DND-41 (cell line): ENCODE measurements around the gene GABRR3.

Experiments
- ATAC-seq: fragments of 200-7000 bp; cut with Tn5 transposase; 3 replicates; pipeline ENCODE4 v1.9.1; 2021; ENCODE audit warnings: low read depth; ENCODE audit not compliant: insufficient read depth
- DNase-seq: peaks from one replicate; pipeline ENCODE4 v3.0.0-alpha.2; 2020
- H2AFZ ChIP-seq: 2 replicates; pipeline ENCODE4 v1.6.0; 2012; ENCODE audit warnings: low read depth, low read length
- H3K27ac ChIP-seq: 2 replicates; pipeline ENCODE4 v1.5.1; 2012; ENCODE audit warnings: low read length, inconsistent platforms
- H3K27me3 ChIP-seq: fragments of 200-600 bp; sonication (generic); 2 replicates; pipeline ENCODE4 v1.6.0; 2012; ENCODE audit warnings: low read length, mild to moderate bottlenecking, inconsistent platforms; ENCODE audit not compliant: insufficient read depth, poor library complexity
- H3K36me3 ChIP-seq: 2 replicates; pipeline ENCODE4 v1.5.1; 2012; ENCODE audit warnings: low read length, inconsistent platforms; ENCODE audit not compliant: insufficient read depth
- H3K4me1 ChIP-seq: 2 replicates; pipeline ENCODE4 v1.5.1; 2012; ENCODE audit warnings: mild to moderate bottlenecking, low read length; ENCODE audit not compliant: insufficient read depth
- H3K4me2 ChIP-seq: 2 replicates; pipeline ENCODE4 v1.6.0; 2012; ENCODE audit warnings: mild to moderate bottlenecking, moderate library complexity, low read length, inconsistent platforms; ENCODE audit not compliant: insufficient read depth
- H3K4me3 ChIP-seq, 2 experiments: fragments of 200-600 bp in 1 of 2; shearing (Covaris generic) in 1 of 2; 2 replicates each; pipeline ENCODE4 v1.5.1; 2012 to 2016; ENCODE audit warnings: inconsistent platforms in 2 of 2, low read length in 2 of 2, mild to moderate bottlenecking in 2 of 2, low read depth in 1 of 2, moderate library complexity in 1 of 2
- H3K79me2 ChIP-seq: 2 replicates; pipeline ENCODE4 v1.6.0; 2012; ENCODE audit warnings: low read length, inconsistent platforms; ENCODE audit not compliant: insufficient read depth
- H3K9ac ChIP-seq: 2 replicates; pipeline ENCODE4 v1.6.0; 2012; ENCODE audit warnings: low read depth, mild to moderate bottlenecking, inconsistent platforms, low read length, moderate library complexity
- H3K9me3 ChIP-seq: 2 replicates; pipeline ENCODE4 v1.5.1; 2012; ENCODE audit warnings: low read length, moderate library complexity, mild to moderate bottlenecking, inconsistent platforms; ENCODE audit not compliant: insufficient read depth, severe bottlenecking
- H4K20me1 ChIP-seq: 2 replicates; pipeline ENCODE4 v1.6.0; 2012; ENCODE audit warnings: low read length; ENCODE audit not compliant: insufficient read depth
- CTCF ChIP-seq: IDR thresholded peaks from 2 replicates; pipeline ENCODE4 v1.5.1; 2012; ENCODE audit warnings: borderline replicate concordance, low read length, moderate library complexity, mild to moderate bottlenecking; ENCODE audit not compliant: poor library complexity, severe bottlenecking; ENCODE audit errors: extremely low read depth
- EZH2 ChIP-seq: IDR thresholded peaks from 3 replicates; pipeline ENCODE4 v1.6.1; 2012; ENCODE audit warnings: borderline replicate concordance, low read depth, mild to moderate bottlenecking, moderate library complexity, low read length, inconsistent platforms; ENCODE audit not compliant: severe bottlenecking

GABRR3 gene

GRCh38 chr3:97999994-98000393, 35.1 kb downstream of the GABRR3 start:
- no peak for DNase-seq

GRCh38 chr3:97999103-97999502, 36.0 kb downstream of the GABRR3 start:
- no peak for ATAC-seq
- no peak overlapping the region for H3K9ac ChIP-seq

More at GRCh38 chr3:97999994-98000393, 35.1 kb downstream of the GABRR3 start:
- no peaks in the 10 kb centered on the region for H3K36me3 ChIP-seq
- H3K4me3 ChIP-seq: no peak overlapping the region
- H3K9me3 ChIP-seq: no peaks in the 10 kb centered on the region
- H3K27me3 ChIP-seq: no peaks in the 10 kb centered on the region
- TF ChIP-seq EZH2 (no peak), CTCF (no peak)
- no peak overlapping the region for H3K9ac ChIP-seq
- no peak for ATAC-seq
- no peak overlapping the region for H3K4me2 ChIP-seq
- H4K20me1 ChIP-seq: no peaks in the 10 kb centered on the region
- H3K79me2 ChIP-seq: no peaks in the 10 kb centered on the region
- H3K4me1 ChIP-seq: peaks cover 10% of the 10 kb centered on the region
- no peak overlapping the region for H3K27ac ChIP-seq
- H2AFZ ChIP-seq: no peak overlapping the region

GRCh38 chr3:97996988-97997387, 38.1 kb downstream of the GABRR3 start:
- Histone ChIP-seq H3K4me3 (no peak overlapping the region), H3K9ac (no peak overlapping the region), H3K27me3 (no peaks in the 10 kb centered on the region), H3K9me3 (no peaks in the 10 kb centered on the region), H3K27ac (no peak overlapping the region), H2AFZ (no peak overlapping the region), H3K4me2 (no peak overlapping the region), H4K20me1 (no peaks in the 10 kb centered on the region), H3K36me3 (no peaks in the 10 kb centered on the region), H3K79me2 (no peaks in the 10 kb centered on the region), H3K4me1 (no peaks in the 10 kb centered on the region; the same call in 1 of the 2 replicates)
- no peak for ATAC-seq
- DNase-seq: no peak
- TF ChIP-seq CTCF (no peak), EZH2 (no peak)

More at GRCh38 chr3:97999103-97999502, 36.0 kb downstream of the GABRR3 start:
- TF ChIP-seq EZH2: no peak
- no peak for TF ChIP-seq CTCF
- H3K27ac ChIP-seq: no peak overlapping the region
- no peak overlapping the region for H3K4me3 ChIP-seq
- DNase-seq: no peak
- no peaks in the 10 kb centered on the region for H3K9me3 ChIP-seq
- H4K20me1 ChIP-seq: no peaks in the 10 kb centered on the region
- H3K27me3 ChIP-seq: no peaks in the 10 kb centered on the region
- H3K4me2 ChIP-seq: no peak overlapping the region
- no peaks in the 10 kb centered on the region for H3K36me3 ChIP-seq
- H3K4me1 ChIP-seq: peaks cover 10% of the 10 kb centered on the region
- H2AFZ ChIP-seq: no peak overlapping the region
- no peaks in the 10 kb centered on the region for H3K79me2 ChIP-seq
